Smooth muscle cell (in vitro differentiated cells): ENCODE data around the gene SETBP1. TPM values are rescaled to one million over a fixed set of nuclear protein-coding genes. Genes with fewer than 3 reads are reported as not detected.

Experiments
- DNase-seq: peaks from one replicate; lab custom pipeline; 2025; ENCODE audit not compliant: unreplicated experiment; lab: John Stamatoyannopoulos, UW
- H2AFZ ChIP-seq: fragments of 200-600 bp; sonication (generic); 2 replicates; pipeline ENCODE4 v1.6.0; 2016; ENCODE audit warnings: antibody characterized with exemption, low read depth, mild to moderate bottlenecking
- H3F3A ChIP-seq: fragments of 200-600 bp; sonication (generic); 2 replicates; pipeline ENCODE4 v1.6.0; 2017; ENCODE audit warnings: antibody characterized with exemption, low read depth
- H3K27ac ChIP-seq: fragments of 200-600 bp; sonication (generic); 2 replicates; pipeline ENCODE4 v1.5.1; 2016; ENCODE audit warnings: low read depth, mild to moderate bottlenecking
- H3K27me3 ChIP-seq: fragments of 200-600 bp; sonication (generic); 2 replicates; pipeline ENCODE4 v1.6.1; 2016; ENCODE audit warnings: low read depth, mild to moderate bottlenecking
- H3K36me3 ChIP-seq: fragments of 200-600 bp; sonication (generic); 2 replicates; pipeline ENCODE4 v1.5.1; 2016; ENCODE audit warnings: low read depth
- H3K4me1 ChIP-seq: fragments of 200-600 bp; sonication (generic); 2 replicates; pipeline ENCODE4 v1.5.1; 2016; ENCODE audit warnings: low read depth
- H3K4me2 ChIP-seq: fragments of 200-600 bp; sonication (generic); 2 replicates; pipeline ENCODE4 v1.6.0; 2016; ENCODE audit warnings: mild to moderate bottlenecking
- H3K4me3 ChIP-seq: fragments of 200-600 bp; sonication (generic); 2 replicates; pipeline ENCODE4 v1.5.1; 2016; ENCODE audit warnings: mild to moderate bottlenecking
- H3K79me2 ChIP-seq: fragments of 200-600 bp; sonication (generic); 2 replicates; pipeline ENCODE4 v1.6.0; 2016; ENCODE audit warnings: low read depth, mild to moderate bottlenecking
- H3K9ac ChIP-seq: fragments of 200-600 bp; sonication (generic); 2 replicates; pipeline ENCODE4 v1.6.0; 2016; ENCODE audit warnings: low read depth
- H3K9me3 ChIP-seq: fragments of 200-600 bp; sonication (generic); replicated peaks from 2 replicates; pipeline ENCODE4 v1.5.1; 2016; ENCODE audit warnings: low read depth
- H4K20me1 ChIP-seq: fragments of 200-600 bp; sonication (generic); 2 replicates; pipeline ENCODE4 v1.6.0; 2016; ENCODE audit warnings: low read depth
- WGBS: methylation state at CpG from one replicate; pipeline ENCODE4 v1.1.7; 2016; ENCODE audit warnings: low lambda C conversion rate; 5-methylcytosine and 5-hydroxymethylcytosine counted together
- polyA plus RNA-seq: library from polyadenylated mRNA; unstranded; fragments of >200 nt; fragmentation: Nextera tagmentation; extraction: Ambion mirVana; gene quantifications from 2 replicates; pipeline ENCODE4 v1.2.1, GENCODE V29; 2016
- total RNA-seq: library from RNA; depleted of rRNA; stranded (reverse); fragments of >200 nt; gene quantifications from 2 replicates; pipeline ENCODE4 v1.2.3, GENCODE V29; 2014
- TF ChIP-seq, protein P1 (sequence below): fragments of 200-600 bp; sonication (generic); IDR thresholded peaks from 2 replicates; pipeline ENCODE4 v1.5.1; 2017; ENCODE audit warnings: borderline replicate concordance, mild to moderate bottlenecking, antibody characterized with exemption; ENCODE audit not compliant: insufficient read depth, poor library complexity, severe bottlenecking

The SETBP1 gene
- total and polyA plus RNA-seq, 2 experiments from 2014 or later, result 6.1 to 17.7 TPM

DNA sequence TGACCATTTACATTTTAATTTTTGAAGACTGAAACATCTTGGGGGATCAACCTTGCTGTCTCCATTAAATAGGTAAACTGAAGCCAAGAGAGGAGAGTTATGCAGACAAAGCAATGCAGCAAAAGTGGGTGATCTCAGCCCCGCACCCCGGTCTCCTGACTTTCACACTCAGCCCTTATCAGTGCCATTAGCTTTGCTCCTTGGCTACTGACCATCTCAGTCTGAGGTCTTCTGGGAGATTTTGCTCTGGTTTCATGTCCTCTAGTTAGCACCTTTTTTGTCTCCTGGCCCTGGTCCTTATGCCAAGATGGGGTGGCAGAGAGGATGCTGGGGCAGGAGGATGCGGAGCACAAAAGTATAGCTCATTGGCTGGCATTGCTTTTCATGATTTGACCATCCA, 61.4 kb downstream of the SETBP1 start:
- peaks cover 62% of the 10 kb centered on the region for H3K79me2 ChIP-seq
- H3K27me3 ChIP-seq, result no peaks in the 10 kb centered on the region
- H3F3A ChIP-seq, result no peaks in the 10 kb centered on the region
- DNase-seq, result no peak
- H3K4me3 ChIP-seq, result no peak overlapping the region
- no peak overlapping the region for H3K27ac ChIP-seq
- peaks cover 21% of the 10 kb centered on the region for H4K20me1 ChIP-seq
- no peak overlapping the region for H2AFZ ChIP-seq
- H3K9ac ChIP-seq, result no peak overlapping the region
- no peak overlapping the region for H3K4me2 ChIP-seq
- no peaks in the 10 kb centered on the region for H3K36me3 ChIP-seq
- TF ChIP-seq, protein P1, sequence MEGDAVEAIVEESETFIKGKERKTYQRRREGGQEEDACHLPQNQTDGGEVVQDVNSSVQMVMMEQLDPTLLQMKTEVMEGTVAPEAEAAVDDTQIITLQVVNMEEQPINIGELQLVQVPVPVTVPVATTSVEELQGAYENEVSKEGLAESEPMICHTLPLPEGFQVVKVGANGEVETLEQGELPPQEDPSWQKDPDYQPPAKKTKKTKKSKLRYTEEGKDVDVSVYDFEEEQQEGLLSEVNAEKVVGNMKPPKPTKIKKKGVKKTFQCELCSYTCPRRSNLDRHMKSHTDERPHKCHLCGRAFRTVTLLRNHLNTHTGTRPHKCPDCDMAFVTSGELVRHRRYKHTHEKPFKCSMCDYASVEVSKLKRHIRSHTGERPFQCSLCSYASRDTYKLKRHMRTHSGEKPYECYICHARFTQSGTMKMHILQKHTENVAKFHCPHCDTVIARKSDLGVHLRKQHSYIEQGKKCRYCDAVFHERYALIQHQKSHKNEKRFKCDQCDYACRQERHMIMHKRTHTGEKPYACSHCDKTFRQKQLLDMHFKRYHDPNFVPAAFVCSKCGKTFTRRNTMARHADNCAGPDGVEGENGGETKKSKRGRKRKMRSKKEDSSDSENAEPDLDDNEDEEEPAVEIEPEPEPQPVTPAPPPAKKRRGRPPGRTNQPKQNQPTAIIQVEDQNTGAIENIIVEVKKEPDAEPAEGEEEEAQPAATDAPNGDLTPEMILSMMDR, result no peak
- no peaks in the 10 kb centered on the region for H3K9me3 ChIP-seq
- peaks cover 16% of the 10 kb centered on the region for H3K4me1 ChIP-seq
- WGBS, result 99% methylated on average over 3 of the region's 3 CpGs

DNA sequence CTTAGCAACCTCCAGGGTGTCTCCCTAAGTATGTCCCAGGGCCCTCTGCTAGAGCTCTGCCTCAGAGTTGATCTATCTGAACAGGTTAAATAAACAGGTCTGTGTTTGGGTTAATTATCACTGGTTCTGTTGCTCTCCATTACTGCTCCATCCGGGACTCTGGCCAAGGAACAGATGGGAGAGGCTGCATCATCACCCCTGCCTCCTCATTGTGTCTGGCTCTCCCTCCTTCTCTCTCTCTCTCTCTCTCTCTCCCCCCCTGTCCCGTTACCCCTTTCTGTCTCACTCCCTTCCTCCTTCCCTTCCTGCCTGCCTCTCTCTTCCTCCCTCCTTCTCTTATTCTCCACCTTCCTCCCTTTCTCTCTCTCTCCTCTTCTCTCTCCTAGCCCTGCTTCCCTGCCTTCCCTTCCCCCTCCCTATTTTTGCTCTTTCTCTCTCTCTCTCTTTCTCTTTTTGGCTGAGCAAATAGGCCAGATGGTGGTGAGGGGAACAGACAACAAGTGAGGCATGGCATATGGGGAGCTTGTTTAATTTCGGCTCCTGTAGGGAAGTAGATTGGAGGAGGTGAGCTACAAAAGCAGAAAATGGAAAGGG, 62.1 kb downstream of the SETBP1 start:
- H3K4me2 ChIP-seq, result no peak overlapping the region
- peaks cover 16% of the 10 kb centered on the region for H3K4me1 ChIP-seq
- no peak overlapping the region for H3K27ac ChIP-seq
- H3K27me3 ChIP-seq, result no peaks in the 10 kb centered on the region
- TF ChIP-seq, protein P1, result no peak
- no peaks in the 10 kb centered on the region for H3K36me3 ChIP-seq
- peaks cover 26% of the 10 kb centered on the region for H4K20me1 ChIP-seq
- no peaks in the 10 kb centered on the region for H3K9me3 ChIP-seq
- no peak for DNase-seq
- H3K79me2 ChIP-seq, result peaks cover 57% of the 10 kb centered on the region
- no peak overlapping the region for H3K9ac ChIP-seq
- H3K4me3 ChIP-seq, result no peak overlapping the region
- H3F3A ChIP-seq, result no peaks in the 10 kb centered on the region
- no peak overlapping the region for H2AFZ ChIP-seq
- WGBS, result 56% methylated on average over 3 of the region's 3 CpGs

DNA sequence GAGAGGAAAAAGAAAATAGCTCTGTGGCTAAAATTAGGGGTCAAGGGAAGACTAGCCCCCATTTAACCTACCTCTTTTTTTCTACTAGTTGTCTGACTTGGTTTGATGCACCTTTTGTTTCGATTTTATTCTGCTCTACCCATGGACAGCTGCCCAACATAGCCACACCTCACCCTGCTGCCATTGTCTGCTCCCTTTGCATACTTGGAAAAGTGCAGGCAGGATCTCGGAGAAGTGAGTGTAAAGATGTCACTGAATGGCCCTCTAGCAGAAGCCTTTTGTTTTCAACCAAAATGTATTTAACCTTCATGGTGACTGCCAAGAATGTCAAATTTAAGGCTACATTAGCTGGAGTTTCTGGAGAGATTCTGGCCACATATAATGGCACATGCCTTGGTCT, 62.9 kb downstream of the SETBP1 start:
- Histone ChIP-seq H3K9me3 (no peaks in the 10 kb centered on the region), H3F3A (no peaks in the 10 kb centered on the region), H3K4me2 (no peak overlapping the region), H2AFZ (no peak overlapping the region), H3K4me1 (peaks cover 16% of the 10 kb centered on the region), H3K9ac (no peak overlapping the region), H4K20me1 (peaks cover 34% of the 10 kb centered on the region), H3K36me3 (no peaks in the 10 kb centered on the region), H3K4me3 (no peak overlapping the region), H3K27me3 (no peaks in the 10 kb centered on the region), H3K79me2 (peaks cover 53% of the 10 kb centered on the region), H3K27ac (no peak overlapping the region)
- WGBS, result 95% methylated on average over 2 of the region's 2 CpGs
- TF ChIP-seq, protein P1, result no peak
- DNase-seq, result no peak
